ENCODE results near the gene CTRB1. TPM values are rescaled to one million over a fixed set of nuclear protein-coding genes. Genes with fewer than 3 reads are reported as not detected.
A peak's percentile ranks its signal among the peaks of the same experiment; 100 is the strongest.

CTRB1 gene
- total and polyA plus RNA-seq, 5 experiments from 2014 or later, result not detected

DNA sequence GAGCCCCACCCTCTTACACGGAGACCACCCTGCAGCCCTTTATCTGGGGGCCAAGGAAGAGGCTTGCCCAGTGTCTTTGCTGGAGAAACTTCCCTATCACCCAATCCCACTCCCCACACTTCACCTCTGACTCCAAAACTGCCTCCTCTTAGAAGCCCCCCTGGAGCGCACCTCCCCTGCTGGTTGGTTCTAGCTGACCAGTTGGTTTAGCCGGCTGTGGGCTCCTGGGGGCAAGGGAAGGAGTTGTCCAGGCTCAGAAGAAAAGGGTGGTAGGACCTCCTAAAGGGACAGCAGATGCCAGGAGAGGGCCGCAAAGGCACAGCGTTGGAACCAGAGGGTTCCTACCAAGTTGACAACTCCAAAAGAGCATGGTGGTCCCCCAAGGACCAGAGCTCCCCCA, 30.7 kb downstream of the CTRB1 start:
- H3K4me1 Mint-ChIP-seq, result peaks cover 3 to 16% (median 13%) of the 10 kb centered on the region in 4 donors
- H3K27me3 Mint-ChIP-seq, result peaks cover 6 to 79% (median 32%) of the 10 kb centered on the region in 5 donors
- POLR2A ChIA-PET, result no interaction called here
- peaks cover 0 to 2% (median 0%) of the 10 kb centered on the region in 3 donors for H3K36me3 Mint-ChIP-seq
- H3K9me3 Mint-ChIP-seq, result no peaks in the 10 kb centered on the region
- no peak overlapping the region for H3K27ac Mint-ChIP-seq
- peak overlapping the region in 3 of 10 donors; percentile 4 to 63 (median 39) for H3K4me3 Mint-ChIP-seq
- no peak for ATAC-seq
- no peak for DNase-seq

DNA sequence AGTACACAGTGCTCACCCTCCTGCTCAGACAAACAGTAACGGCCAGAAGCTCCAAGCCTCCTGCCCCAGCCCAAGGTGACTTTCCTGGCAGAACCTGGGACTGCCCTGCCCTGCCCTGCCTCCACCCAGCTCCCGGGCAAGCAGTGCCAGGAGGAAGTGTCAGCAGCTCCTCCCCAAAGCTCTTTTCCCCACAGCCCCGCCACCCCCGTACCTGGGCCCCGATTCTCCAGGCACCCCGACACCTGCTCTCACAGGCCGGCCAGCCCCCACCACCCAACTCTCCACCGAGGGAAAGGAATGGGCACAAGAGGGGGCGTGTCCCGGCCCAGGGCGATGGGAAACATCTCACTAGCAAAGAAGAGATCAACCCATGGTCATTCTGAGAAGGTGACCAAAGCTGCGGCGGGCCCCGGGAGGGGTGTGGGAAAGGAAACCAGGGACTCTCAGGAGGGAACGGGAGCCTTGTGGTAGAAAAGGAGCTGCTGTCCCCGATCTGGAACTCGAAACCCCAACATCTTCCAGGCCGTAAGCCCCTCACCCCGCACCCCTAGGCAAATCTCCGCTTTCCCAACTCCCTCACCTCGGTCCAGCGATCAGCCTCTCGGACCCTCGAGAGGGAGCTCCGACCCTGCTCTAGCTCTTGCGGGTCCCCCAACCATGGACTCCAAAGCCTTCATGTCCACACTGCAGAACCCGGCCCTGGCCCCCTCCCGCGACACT, 31.5 kb downstream of the CTRB1 start:
- no peak for DNase-seq
- Mint-ChIP-seq H3K4me3 (peak overlapping the region; percentile 32 to 83 (median 60)), H3K9me3 (no peaks in the 10 kb centered on the region), H3K27ac (no peak overlapping the region), H3K36me3 (peaks cover 0 to 2% (median 0%) of the 10 kb centered on the region in 3 donors), H3K4me1 (peaks cover 3 to 16% (median 12%) of the 10 kb centered on the region in 4 donors), H3K27me3 (peaks cover 10 to 87% (median 38%) of the 10 kb centered on the region in 5 donors)
- POLR2A ChIA-PET, result no interaction called here
- ATAC-seq, result no peak

DNA sequence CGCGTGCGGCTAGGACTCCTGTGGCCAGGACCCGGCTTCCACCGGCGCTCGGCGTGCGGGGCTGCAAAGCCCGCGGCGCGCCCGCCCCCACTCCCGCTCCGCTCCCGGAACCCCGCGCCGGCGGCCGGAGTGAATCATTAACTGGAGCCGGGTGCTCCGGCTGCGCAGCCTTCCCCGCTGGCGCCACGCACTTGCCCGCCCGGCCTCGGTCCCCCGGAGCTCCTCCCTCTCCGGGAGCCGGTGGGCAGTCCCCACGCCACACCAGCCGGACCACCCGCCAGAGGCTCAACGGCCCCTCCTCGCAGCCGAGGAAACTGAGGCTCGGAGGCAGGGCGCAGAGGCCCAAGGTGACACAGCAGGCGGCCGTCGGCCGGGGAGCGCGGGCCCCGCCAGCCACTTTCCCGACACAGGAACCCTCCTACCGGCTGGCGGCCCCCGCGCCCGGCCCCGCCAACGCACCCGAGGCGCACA, 32.1 kb downstream of the CTRB1 start:
- Mint-ChIP-seq H3K36me3 (peaks cover 0 to 2% (median 0%) of the 10 kb centered on the region in 3 donors), H3K27me3 (peaks cover 10 to 90% (median 38%) of the 10 kb centered on the region in 5 donors), H3K4me3 (peak overlapping the region in 6 of 10 donors; percentile 52 to 68 (median 60)), H3K27ac (no peak overlapping the region), H3K4me1 (peaks cover 3 to 16% (median 12%) of the 10 kb centered on the region in 4 donors), H3K9me3 (no peaks in the 10 kb centered on the region)
- DNase-seq, result no peak
- POLR2A ChIA-PET, result no interaction called here
- ATAC-seq, result peak; percentile 40 to 61

DNA sequence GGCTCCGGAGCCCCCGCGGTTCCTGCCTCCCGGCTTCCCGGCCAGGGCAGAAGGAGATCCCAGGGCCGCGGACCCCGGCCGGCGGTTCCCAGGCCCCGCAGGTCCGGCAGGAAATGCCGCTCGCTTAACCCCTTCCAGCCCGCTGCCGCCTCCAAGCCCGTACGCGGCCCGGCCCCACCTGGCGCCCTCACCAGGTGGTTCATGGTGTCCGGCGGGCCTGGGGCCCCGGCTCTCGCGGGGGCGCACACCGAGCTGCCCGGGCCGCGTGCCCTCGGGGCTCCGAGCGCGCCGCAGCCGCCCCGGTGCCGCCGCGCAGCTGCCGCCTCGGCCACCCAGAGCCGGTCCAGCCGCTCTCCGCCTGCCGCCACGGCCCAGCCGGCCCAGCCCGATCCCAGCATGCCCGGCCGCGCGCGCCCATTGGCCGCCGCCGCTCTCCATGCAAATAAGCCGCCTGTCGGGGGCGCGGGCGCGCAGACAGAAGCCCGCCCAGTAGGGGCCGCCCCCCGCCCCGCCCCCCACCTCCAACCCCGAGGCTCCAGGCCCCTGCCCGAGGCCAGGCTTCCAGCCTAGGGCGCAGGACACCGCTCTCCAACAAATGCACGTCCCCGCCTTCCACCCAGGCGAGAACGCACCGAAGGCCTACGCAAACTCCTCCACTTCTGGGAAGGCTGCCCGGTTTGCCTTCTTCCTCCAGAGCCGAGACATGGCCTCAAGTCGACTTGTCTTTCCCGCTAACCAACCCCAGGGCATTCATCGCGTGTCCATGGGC, 32.7 kb downstream of the CTRB1 start, which contains the start of gene BCAR1:
Gene BCAR1, minus strand, starts transcription at position 345 of the 769 bp plus-strand sequence. Its CDS starts 142 bp downstream, at position 203.
- no peak for DNase-seq
- no peak within 1 kb of the TSS for H3K27ac Mint-ChIP-seq
- POLR2A ChIA-PET, result no interaction called here
- H3K9me3 Mint-ChIP-seq, result no peaks in the 10 kb centered on the region
- H3K36me3 Mint-ChIP-seq, result peaks cover 0 to 2% (median 0%) of the 10 kb centered on the region in 3 donors
- peaks cover 10 to 84% (median 38%) of the 10 kb centered on the region in 5 donors for H3K27me3 Mint-ChIP-seq
- peak; percentile 48 to 70 for ATAC-seq
- H3K4me1 Mint-ChIP-seq, result peaks cover 3 to 16% (median 12%) of the 10 kb centered on the region in 4 donors
- H3K4me3 Mint-ChIP-seq, result peak within 1 kb of the TSS; percentile 60 to 83 (median 72)

DNA sequence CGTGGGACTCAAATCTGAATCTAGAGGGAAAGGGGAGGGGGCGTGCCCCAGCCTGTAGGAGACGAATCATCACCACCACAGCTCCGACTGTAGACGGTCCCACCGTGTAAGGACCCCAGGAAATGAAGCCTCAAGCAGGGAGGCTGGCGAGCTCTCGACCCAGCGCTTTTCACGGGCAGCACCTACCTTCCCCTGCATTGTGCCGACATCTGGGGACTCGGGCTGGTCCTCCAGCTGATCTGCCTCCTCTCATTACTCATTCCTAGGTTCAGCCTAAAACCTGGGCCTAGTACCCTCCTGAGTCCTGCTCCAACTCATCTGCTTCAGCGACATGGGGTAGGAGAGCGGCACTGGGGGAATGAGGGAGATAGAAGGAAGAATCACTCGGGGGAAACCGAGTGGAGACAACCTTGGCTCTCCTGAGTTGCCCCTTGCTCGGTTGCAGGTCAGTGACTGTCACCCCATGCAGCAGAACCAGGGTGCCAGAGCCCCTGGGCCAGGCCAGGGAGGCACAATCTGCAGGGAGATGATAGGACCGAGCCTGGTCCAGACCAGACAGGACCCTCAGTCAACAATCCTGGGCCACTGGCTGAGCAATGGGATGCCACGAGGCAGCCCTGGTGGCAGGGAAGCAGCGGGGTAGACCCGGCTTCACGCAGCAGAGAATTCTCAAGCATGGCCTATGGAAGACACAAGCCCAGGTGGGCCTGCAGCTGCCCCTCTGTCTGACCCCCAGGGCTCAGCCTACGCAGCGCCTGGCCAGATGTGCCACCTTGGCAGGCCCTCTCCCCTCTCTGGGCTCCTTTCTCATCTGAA, 33.5 kb downstream of the CTRB1 start:
- ATAC-seq (no peak), DNase-seq (no peak)
- Mint-ChIP-seq H3K4me1 (peaks cover 3 to 16% (median 12%) of the 10 kb centered on the region in 4 donors), H3K27me3 (peaks cover 10 to 76% (median 38%) of the 10 kb centered on the region in 5 donors), H3K27ac (no peak overlapping the region), H3K4me3 (peak overlapping the region; percentile 58 to 83 (median 72)), H3K9me3 (no peaks in the 10 kb centered on the region), H3K36me3 (peaks cover 0 to 2% (median 0%) of the 10 kb centered on the region in 3 donors)
- POLR2A ChIA-PET, result no interaction called here

DNA sequence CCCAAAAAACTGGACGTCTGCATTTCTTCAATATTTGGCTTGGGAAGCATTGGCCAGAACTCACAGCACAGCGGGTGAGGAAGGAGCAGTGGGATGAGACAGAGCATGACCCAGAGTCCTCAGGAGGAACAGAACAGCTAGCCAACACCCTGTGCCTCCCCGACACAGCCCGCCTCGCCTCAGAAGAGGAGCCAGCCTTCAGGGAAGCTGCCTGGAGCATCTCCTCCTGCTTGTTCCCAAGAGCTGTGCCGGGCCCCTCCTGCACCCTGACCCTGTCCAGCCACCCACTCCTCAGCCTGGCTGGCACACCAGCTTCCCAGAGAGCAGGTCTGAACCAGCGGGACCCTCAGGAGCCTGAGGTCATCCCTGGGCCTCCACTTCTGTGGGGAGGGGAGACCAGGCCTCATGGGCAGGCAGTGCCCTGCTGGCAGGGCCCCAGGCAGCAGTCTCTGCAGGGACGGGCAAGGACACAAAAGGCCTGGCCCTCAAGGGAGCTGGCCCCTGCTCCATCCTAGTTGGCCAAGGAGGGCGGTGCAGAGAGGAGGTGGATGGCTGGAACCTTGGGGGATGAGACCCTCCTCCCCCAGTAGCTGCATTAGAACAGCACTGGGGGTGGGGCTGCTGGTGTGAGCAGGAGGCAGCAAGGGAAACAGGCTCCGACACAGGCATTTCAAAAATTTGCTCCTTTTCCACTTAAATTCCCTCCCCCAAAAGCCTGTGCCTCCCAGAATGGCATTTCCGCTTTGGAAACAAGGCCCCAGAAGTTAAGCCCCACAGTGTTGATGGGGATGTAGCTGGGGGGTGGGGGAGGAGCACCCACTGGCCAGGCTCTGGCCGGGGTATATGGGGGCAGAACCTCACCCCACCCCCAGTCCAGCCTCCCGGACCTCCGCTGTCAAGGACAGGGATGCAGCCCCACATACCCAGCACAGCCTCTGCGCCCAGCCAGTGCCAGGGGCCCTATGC, 34.4 kb downstream of the CTRB1 start:
- no peak overlapping the region for H3K27ac Mint-ChIP-seq
- H3K36me3 Mint-ChIP-seq, result peaks cover 0 to 2% (median 0%) of the 10 kb centered on the region in 3 donors
- peaks cover 3 to 16% (median 12%) of the 10 kb centered on the region in 4 donors for H3K4me1 Mint-ChIP-seq
- no peak for DNase-seq
- no peak for ATAC-seq
- POLR2A ChIA-PET, result no interaction called here
- peaks cover 11 to 80% (median 37%) of the 10 kb centered on the region in 5 donors for H3K27me3 Mint-ChIP-seq
- H3K4me3 Mint-ChIP-seq, result no peak overlapping the region
- H3K9me3 Mint-ChIP-seq, result no peaks in the 10 kb centered on the region

DNA sequence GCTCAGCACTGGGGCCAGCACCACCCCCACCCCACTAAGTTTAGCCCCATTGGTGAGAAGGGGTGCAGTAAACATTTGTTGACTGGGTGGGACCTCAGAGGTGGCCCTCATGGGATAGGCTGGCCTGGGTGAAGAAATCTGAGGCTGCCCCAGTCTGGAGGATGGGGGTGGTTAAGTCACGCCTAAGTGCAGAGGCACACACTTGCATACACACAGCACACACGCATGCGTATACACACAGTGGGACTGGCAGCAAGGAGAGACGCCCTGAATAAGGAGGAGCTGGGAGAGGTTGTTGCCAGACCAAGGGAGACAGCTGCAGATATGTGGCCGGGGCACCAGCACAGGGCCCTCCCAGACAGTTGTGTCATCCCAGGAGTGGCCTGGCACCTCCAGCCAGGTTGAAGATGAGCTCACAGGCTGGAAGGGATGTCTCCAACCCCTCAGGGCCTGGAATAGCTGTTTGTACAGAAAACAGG, 35.6 kb downstream of the CTRB1 start:
- peaks cover 3 to 16% (median 12%) of the 10 kb centered on the region in 4 donors for H3K4me1 Mint-ChIP-seq
- POLR2A ChIA-PET, result no interaction called here
- H3K36me3 Mint-ChIP-seq, result peaks cover 0 to 2% (median 0%) of the 10 kb centered on the region in 3 donors
- H3K27me3 Mint-ChIP-seq, result peaks cover 11 to 81% (median 35%) of the 10 kb centered on the region in 5 donors
- no peaks in the 10 kb centered on the region for H3K9me3 Mint-ChIP-seq
- no peak for DNase-seq
- ATAC-seq, result no peak
- H3K4me3 Mint-ChIP-seq, result no peak overlapping the region
- no peak overlapping the region for H3K27ac Mint-ChIP-seq

DNA sequence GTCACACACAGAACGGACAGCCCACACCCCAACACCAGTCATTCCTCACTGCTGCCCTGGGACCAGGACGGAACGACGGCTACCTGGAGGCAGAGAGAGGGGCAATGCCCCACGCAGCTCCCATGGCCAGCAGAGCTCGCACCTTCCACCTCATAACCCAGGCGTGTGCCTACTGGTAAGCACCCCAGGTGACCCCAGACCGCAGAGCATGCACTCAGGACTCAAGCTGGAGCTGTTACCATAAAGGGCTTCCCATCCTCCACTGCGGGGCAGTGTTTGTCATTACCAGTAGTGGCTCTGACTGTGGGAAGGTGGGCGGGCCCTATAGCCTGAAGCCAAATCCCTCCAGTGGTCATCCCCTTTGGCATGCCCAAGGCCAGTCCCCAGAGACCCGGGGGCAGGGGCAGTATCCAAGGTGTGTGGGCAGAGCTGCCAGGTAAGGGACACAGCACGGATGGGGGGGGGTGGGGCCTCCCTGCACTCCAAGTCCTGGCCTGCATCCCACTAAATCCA, 37.3 kb downstream of the CTRB1 start:
- POLR2A ChIA-PET, result no interaction called here
- Mint-ChIP-seq H3K27me3 (peaks cover 14 to 74% (median 33%) of the 10 kb centered on the region in 5 donors), H3K4me1 (peaks cover 3 to 8% (median 5%) of the 10 kb centered on the region in 4 donors), H3K9me3 (no peaks in the 10 kb centered on the region), H3K36me3 (peaks cover 0 to 2% (median 0%) of the 10 kb centered on the region in 3 donors), H3K27ac (no peak overlapping the region), H3K4me3 (no peak overlapping the region)
- DNase-seq, result no peak
- ATAC-seq, result no peak

DNA sequence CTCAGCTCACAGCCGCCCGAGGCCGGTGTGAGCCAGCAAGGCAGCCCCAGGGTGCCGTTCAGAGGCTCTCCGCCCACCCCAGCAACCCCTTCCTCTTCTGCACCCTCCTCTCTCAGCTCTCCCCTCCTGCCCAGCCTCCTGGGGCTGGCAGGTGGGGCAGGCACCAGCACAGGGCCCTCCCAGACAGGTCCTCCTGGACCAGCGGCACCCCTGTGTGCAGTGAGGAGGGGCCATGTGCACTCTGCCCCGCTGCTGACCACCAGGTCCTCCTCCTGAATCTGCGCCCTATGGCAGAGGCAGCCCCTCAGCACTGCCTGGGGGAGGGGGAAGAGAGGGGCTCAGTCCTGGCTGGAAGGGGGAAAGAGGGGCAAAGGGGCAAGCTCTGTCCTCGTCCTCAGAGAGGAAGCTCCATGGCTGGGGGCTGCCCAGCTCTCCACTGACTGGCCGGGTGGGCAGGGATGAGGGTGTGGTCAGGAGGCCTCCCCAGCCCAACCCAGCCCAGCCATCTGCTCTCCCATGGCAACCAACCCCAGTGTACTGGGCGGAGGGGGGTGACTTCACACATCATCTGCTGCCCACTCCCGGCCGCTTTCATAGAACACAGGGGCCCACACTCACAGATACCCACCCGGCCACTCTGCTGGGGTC, 38.0 kb downstream of the CTRB1 start:
- Mint-ChIP-seq H3K4me1 (peaks cover 3 to 5% (median 4%) of the 10 kb centered on the region in 4 donors), H3K36me3 (peaks cover 0 to under 1% (median 0%) of the 10 kb centered on the region in 3 donors), H3K9me3 (no peaks in the 10 kb centered on the region), H3K27ac (no peak overlapping the region), H3K4me3 (no peak overlapping the region), H3K27me3 (peaks cover 13 to 77% (median 34%) of the 10 kb centered on the region in 5 donors)
- DNase-seq (no peak), ATAC-seq (no peak)
- POLR2A ChIA-PET, result no interaction called here

DNA sequence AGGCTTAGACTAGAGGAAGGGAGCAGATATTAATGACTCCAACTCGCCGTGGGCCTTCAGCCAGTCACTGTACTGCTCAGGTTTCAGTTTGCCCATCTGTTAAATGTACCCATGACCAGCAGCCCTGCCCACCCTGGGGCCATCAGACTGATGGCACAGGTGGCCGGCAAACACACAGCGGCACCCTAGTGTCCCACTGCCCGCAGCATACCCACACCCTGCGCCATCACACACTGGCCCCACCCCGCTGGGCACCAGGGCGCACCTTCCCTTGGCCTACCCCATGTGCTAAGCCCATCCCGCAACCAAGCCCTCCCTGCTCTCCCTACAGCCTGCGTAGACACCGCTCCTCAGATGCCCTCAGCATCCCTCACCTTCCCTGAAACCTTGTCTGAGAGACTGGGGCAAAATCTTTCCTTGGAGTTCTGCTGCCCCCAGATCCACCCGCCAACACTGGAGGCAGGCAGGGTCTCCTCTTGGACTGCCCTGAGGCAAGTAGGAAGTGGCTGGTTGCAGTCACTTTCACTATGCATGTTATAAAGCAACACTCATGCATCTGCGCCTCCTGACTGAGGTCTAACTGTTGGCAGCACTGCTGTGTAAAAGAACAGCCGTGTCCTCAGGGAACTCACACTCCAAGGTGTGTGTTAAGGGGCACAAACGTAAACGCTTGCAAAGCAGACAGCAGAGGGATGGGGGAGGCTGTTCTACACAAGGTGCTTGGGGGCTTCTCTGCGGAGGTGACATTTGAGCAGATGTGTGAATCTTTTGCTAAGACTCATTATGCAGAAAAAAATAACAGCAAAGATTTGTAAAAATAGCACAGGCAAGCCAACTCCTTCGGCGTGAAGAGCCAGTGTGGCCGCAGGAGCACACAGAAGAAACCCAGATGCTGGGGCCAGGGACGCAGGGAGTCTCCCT, 39.4 kb downstream of the CTRB1 start:
- H3K4me1 Mint-ChIP-seq, result peaks cover 0 to 2% (median 0%) of the 10 kb centered on the region in 4 donors
- no peak overlapping the region for H3K4me3 Mint-ChIP-seq
- H3K27me3 Mint-ChIP-seq, result peaks cover 18 to 79% (median 41%) of the 10 kb centered on the region in 5 donors
- no peaks in the 10 kb centered on the region for H3K9me3 Mint-ChIP-seq
- DNase-seq (no peak), ATAC-seq (no peak)
- H3K36me3 Mint-ChIP-seq, result no peaks in the 10 kb centered on the region
- POLR2A ChIA-PET, result no interaction called here
- H3K27ac Mint-ChIP-seq, result no peak overlapping the region

Measured in naive thymus-derived CD8-positive, alpha-beta T cell (primary cell).